ENCODE data around the gene HTT. TPM values are rescaled to one million over a fixed set of nuclear protein-coding genes. Genes with fewer than 3 reads are reported as not detected.

HTT gene
- total RNA-seq, 1 donor from 2014 or later, result 20.0 TPM

DNA sequence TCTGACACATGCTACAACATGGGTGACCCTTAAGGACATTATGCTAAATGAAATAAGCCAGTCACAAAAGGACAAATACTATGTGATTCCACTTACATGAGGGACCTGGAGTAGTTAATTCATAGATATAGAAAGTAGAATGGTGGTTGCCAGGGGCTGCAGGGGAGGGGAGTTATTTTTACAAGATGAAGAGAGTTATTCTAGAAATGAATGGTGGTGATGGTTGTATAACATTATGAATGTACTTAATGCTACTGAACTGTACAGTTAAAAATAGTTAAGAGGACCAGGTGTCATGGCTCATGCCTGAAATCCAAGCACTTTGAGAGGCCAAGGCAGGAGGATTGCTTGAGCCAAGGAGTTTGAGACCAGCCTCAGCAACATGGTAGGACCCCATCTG, 115.0 kb downstream of the HTT start:
- Histone ChIP-seq H3K27ac (replicated peaks) (no peak overlapping the region), H3K4me3 (no peak overlapping the region), H3K27me3 (ENCODE audit: low read depth) (no peaks in the 10 kb centered on the region), H3K36me3 (peaks cover 76% of the 10 kb centered on the region), H3K4me1 (no peaks in the 10 kb centered on the region), H3K9me3 (replicated peaks) (no peaks in the 10 kb centered on the region)
- DNase-seq, result no peak
- TF ChIP-seq, protein P1, sequence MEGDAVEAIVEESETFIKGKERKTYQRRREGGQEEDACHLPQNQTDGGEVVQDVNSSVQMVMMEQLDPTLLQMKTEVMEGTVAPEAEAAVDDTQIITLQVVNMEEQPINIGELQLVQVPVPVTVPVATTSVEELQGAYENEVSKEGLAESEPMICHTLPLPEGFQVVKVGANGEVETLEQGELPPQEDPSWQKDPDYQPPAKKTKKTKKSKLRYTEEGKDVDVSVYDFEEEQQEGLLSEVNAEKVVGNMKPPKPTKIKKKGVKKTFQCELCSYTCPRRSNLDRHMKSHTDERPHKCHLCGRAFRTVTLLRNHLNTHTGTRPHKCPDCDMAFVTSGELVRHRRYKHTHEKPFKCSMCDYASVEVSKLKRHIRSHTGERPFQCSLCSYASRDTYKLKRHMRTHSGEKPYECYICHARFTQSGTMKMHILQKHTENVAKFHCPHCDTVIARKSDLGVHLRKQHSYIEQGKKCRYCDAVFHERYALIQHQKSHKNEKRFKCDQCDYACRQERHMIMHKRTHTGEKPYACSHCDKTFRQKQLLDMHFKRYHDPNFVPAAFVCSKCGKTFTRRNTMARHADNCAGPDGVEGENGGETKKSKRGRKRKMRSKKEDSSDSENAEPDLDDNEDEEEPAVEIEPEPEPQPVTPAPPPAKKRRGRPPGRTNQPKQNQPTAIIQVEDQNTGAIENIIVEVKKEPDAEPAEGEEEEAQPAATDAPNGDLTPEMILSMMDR (IDR thresholded peaks at IDR 0.05; ENCODE audit: borderline replicate concordance), result no peak
- intact Hi-C loops (cut with micrococcal nuclease), result no loop called here

DNA sequence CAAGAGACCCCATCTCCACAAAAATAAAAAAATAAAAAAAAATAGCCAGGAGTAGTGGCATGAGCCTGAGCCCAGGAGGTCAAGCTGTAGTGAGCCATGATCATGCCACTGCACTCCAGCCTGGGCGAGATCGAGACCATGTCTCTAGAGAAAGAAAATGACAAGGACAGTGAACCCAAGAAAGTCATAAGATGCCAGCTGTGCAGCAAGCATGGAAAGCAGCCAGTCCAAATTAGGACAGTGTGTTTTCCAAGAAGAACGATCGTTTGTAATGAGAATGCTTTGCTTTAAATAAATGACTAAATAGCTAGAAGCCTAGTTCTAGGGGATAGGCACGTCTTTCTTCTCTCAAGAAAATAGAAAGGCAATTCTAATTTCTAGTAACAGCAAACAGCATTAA, 116.1 kb downstream of the HTT start:
- Histone ChIP-seq H3K9me3 (replicated peaks) (no peaks in the 10 kb centered on the region), H3K36me3 (peaks cover 72% of the 10 kb centered on the region), H3K4me3 (no peak overlapping the region), H3K27me3 (ENCODE audit: low read depth) (no peaks in the 10 kb centered on the region), H3K4me1 (no peaks in the 10 kb centered on the region), H3K27ac (replicated peaks) (no peak overlapping the region)
- TF ChIP-seq, protein P1 (IDR thresholded peaks at IDR 0.05; ENCODE audit: borderline replicate concordance), result no peak
- intact Hi-C loops (cut with micrococcal nuclease), result no loop called here
- no peak for DNase-seq

DNA sequence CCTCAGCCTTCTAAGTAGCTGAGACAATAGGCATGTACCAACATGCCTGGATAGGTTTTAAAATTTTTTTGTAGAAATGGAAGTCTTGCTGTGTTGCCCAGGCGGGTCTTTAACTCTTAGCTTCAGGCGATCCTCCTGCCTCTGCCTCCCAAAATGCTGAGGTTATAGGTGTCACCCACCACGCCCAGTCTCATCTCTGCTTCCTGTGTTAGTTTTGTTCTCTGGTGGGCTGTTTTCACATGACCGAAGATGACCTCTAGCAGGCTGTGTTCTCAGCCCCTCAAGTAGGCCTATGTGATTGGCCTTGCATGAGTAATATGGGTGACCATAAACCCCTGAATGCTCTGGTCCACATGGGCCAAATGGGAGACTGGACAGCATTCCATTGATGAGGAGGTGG, 117.7 kb downstream of the HTT start:
- H3K36me3 ChIP-seq, result peaks cover 72% of the 10 kb centered on the region
- intact Hi-C loops (cut with micrococcal nuclease), result no loop called here

DNA sequence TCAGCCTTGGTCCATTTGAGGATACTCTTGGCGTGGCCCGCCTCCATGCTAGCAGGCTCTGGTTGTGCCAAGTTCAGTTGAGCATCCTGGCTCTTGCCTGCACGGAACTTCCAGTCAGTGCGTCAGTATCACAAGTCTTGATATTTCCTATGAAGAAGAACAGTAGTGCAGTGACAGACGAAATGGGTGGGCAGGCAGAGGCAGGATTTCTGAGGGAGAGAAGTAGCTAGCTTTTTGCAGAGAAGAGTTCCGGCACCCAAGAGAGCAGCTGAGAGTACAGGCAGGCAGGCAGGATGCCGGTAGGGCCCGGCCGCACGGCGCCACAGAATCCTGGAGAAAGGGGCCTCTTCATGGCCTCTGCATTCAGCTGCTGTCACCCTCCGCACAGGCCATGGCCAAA, 118.3 kb downstream of the HTT start:
- DNase-seq, result no peak
- Histone ChIP-seq H3K36me3 (peaks cover 72% of the 10 kb centered on the region), H3K4me3 (no peak overlapping the region), H3K4me1 (no peaks in the 10 kb centered on the region), H3K9me3 (replicated peaks) (no peaks in the 10 kb centered on the region), H3K27me3 (ENCODE audit: low read depth) (no peaks in the 10 kb centered on the region), H3K27ac (replicated peaks) (no peak overlapping the region)
- intact Hi-C loops (cut with micrococcal nuclease), result no loop called here
- TF ChIP-seq, protein P1 (IDR thresholded peaks at IDR 0.05; ENCODE audit: borderline replicate concordance), result no peak

More for the DNA sequence above, 117.7 kb downstream of the HTT start:
- Histone ChIP-seq H3K27me3 (ENCODE audit: low read depth) (no peaks in the 10 kb centered on the region), H3K4me3 (no peak overlapping the region), H3K27ac (replicated peaks) (no peak overlapping the region), H3K9me3 (replicated peaks) (no peaks in the 10 kb centered on the region), H3K4me1 (no peaks in the 10 kb centered on the region)
- TF ChIP-seq, protein P1 (IDR thresholded peaks at IDR 0.05; ENCODE audit: borderline replicate concordance), result no peak
- DNase-seq, result no peak

DNA sequence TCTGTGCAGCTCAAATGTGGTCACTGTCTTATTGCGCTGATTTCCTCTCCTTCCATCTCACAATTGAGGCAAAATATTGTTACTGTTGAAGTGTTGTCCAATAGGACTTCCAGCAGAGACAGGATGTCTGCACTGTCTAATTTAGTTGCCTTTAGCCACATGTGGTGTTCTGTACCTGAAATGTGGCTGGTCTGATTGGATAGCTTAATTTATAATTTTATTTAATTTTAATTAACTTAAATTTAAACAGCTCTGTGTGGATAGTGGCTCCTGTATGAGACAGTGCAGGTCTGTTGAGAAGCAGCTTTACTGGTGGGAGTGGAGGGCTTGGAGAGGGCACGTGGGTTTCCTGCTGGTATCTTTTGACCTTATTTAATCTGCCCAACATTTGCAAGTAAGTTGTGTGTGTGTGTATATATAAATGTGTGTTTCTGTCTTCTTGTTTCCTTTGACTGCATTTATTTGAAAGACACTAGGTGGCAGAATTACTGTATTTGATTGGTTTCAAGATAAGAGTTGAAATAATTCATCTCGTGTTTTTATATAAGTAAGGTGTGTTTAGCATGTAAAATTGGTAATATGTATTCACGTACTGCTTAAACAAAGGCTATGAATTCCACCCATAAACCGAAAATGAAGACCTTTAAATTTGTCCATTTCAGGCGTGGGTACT, 119.2 kb downstream of the HTT start:
- H3K4me1 ChIP-seq, result no peaks in the 10 kb centered on the region
- TF ChIP-seq, protein P1 (IDR thresholded peaks at IDR 0.05; ENCODE audit: borderline replicate concordance), result peak; percentile 46
- peaks cover 64% of the 10 kb centered on the region for H3K36me3 ChIP-seq
- H3K27ac ChIP-seq (replicated peaks), result no peak overlapping the region
- H3K4me3 ChIP-seq, result no peak overlapping the region
- intact Hi-C loops (cut with micrococcal nuclease), result no loop called here
- H3K9me3 ChIP-seq (replicated peaks), result no peaks in the 10 kb centered on the region
- H3K27me3 ChIP-seq (ENCODE audit: low read depth), result no peaks in the 10 kb centered on the region
- DNase-seq, result no peak
